Measurements from ENCODE around the gene QPRT.
A peak's percentile ranks its signal among the peaks of the same experiment; 100 is the strongest.
"Not testable (repeated sequence)": the region's sequence is repeated elsewhere in the genome, so short reads cannot be mapped to it uniquely, and the experiment has no call there.

QPRT gene

DNA sequence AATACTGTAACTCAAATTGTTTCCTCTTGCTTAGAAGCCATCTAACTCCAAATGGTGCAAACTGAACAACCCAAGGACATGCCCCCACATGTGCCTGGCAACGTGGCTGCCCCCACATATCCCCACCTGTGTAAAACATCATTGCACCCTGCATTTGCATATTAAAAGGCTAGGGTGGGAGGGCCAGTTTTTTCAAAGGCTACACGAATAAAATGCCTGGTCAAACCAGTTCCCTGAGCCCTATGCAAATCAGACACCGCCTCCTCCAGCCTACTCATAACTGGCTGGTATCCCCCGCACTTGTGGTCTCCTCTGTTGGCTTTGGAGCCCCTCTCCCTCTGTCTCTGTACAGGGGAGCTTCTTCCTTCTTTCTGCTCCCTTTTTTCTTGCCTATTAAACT is 40.1 kb downstream of the QPRT start:
- no peak for DNase-seq
- Histone ChIP-seq H3K27me3 (ENCODE audit: insufficient read depth, low read depth, severe bottlenecking) (no peaks in the 10 kb centered on the region), H3K4me3 (ENCODE audit: low read depth, low read length) (no peak overlapping the region), H3K36me3 (no peaks in the 10 kb centered on the region), H3K27ac (no peak overlapping the region), H3K9me3 (ENCODE audit: severe bottlenecking) (peaks cover 3% of the 10 kb centered on the region)
- TF ChIP-seq, protein P1, sequence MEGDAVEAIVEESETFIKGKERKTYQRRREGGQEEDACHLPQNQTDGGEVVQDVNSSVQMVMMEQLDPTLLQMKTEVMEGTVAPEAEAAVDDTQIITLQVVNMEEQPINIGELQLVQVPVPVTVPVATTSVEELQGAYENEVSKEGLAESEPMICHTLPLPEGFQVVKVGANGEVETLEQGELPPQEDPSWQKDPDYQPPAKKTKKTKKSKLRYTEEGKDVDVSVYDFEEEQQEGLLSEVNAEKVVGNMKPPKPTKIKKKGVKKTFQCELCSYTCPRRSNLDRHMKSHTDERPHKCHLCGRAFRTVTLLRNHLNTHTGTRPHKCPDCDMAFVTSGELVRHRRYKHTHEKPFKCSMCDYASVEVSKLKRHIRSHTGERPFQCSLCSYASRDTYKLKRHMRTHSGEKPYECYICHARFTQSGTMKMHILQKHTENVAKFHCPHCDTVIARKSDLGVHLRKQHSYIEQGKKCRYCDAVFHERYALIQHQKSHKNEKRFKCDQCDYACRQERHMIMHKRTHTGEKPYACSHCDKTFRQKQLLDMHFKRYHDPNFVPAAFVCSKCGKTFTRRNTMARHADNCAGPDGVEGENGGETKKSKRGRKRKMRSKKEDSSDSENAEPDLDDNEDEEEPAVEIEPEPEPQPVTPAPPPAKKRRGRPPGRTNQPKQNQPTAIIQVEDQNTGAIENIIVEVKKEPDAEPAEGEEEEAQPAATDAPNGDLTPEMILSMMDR (IDR thresholded peaks at IDR 0.05; ENCODE audit: low read depth, low read length) = no peak

DNA sequence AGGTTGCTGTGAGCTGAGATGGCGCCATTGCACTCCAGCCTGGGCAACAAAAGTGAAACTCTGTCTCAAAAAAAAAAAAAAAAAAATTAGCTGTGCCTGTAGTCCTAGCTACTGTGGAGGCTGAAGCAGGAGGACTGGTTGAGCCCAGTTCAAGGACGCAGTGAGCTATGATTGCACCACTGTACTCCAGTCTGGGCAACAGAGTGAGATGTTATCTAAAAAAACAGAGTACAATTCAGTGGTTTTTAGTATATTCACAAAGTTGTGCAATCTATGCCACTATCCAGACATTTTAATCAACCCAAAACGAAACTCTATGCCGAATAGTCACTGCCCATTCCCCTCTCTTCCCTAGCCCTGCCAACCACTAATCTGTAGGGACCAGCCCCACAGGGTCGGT is 41.7 kb downstream of the QPRT start:
- no peak for DNase-seq
- TF ChIP-seq, protein P1 (IDR thresholded peaks at IDR 0.05; ENCODE audit: low read depth, low read length) = no peak
- H3K4me3 ChIP-seq (ENCODE audit: low read depth, low read length) = no peak overlapping the region
- no peak overlapping the region for H3K27ac ChIP-seq
- peaks cover 3% of the 10 kb centered on the region for H3K9me3 ChIP-seq (ENCODE audit: severe bottlenecking)
- H3K36me3 ChIP-seq = no peaks in the 10 kb centered on the region
- no peaks in the 10 kb centered on the region for H3K27me3 ChIP-seq (ENCODE audit: insufficient read depth, low read depth, severe bottlenecking)

DNA sequence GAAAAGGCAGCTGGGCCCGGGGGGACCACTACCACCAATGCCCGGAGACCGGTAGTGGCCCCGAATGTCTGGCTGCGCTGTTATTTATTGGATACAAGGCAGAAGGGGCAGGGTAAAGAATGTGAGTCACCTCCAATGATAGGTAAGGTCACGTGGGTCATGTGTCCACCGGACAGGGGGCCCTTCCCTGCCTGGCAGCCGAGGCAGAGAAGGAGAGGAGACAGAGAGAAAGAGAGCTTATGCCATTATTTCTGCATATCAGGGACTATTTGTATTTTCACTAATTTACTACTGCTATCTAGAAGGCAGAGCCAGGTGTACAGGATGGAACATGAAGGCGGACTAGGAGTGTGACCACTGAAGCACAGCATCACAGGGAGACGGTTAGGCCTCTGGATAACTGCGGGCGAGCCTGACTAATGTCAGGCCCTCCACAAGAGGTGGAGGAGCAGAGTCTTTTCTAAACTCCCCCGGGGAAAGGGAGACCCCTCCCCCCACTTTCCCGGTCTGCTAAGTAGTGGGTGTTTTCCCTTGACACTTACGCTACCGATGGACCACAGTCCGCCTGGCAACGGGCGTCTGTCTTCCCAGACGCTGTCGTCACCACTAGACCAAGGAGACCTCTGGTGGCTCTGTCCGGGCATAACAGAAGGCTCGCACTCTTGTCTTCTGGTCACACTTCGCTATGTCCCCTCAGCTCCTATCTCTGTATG is 42.3 kb downstream of the QPRT start:
- H3K4me3 ChIP-seq (ENCODE audit: low read depth, low read length); H3K36me3 ChIP-seq; H3K27me3 ChIP-seq (ENCODE audit: insufficient read depth, low read depth, severe bottlenecking); H3K9me3 ChIP-seq (ENCODE audit: severe bottlenecking): not testable (repeated sequence)
- peak overlapping the region; percentile 8; the same call in 1 of the 2 replicates for H3K27ac ChIP-seq
- TF ChIP-seq, protein P1 (IDR thresholded peaks at IDR 0.05; ENCODE audit: low read depth, low read length) = peak; percentile 78
- peak; percentile 90 for DNase-seq

DNA sequence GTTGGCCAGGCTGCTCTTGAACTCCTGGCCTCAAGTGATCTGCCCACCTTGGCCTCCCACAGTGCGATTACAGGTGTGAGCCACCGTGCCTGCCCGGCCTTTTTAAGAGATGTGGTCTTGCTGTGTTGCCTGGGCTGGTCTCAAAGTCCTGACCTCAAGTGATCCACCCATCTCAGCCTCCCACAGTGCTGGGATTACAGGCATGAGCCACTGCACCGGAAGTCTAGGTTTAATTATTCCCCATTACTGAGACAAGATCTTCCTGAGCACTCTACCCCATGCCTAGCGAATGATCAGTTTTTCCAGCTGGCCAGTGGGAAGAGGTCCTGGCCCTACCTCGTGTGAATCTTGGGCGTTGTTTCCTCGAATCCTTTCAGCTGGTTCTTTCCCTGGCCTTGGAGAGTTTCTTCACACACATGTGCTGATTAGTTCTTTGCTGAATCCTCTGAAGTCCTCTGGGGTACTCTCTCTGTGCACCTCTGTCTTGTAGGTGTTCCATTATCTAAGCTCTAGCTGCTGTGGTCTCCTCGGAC is 47.9 kb downstream of the QPRT start:
- no peak overlapping the region for H3K4me3 ChIP-seq (ENCODE audit: low read depth, low read length)
- H3K9me3 ChIP-seq (ENCODE audit: severe bottlenecking) = no peaks in the 10 kb centered on the region
- no peak overlapping the region for H3K27ac ChIP-seq
- DNase-seq = peak; percentile 67
- H3K27me3 ChIP-seq (ENCODE audit: insufficient read depth, low read depth, severe bottlenecking) = no peaks in the 10 kb centered on the region
- TF ChIP-seq, protein P1 (IDR thresholded peaks at IDR 0.05; ENCODE audit: low read depth, low read length) = no peak
- H3K36me3 ChIP-seq = no peaks in the 10 kb centered on the region

DNA sequence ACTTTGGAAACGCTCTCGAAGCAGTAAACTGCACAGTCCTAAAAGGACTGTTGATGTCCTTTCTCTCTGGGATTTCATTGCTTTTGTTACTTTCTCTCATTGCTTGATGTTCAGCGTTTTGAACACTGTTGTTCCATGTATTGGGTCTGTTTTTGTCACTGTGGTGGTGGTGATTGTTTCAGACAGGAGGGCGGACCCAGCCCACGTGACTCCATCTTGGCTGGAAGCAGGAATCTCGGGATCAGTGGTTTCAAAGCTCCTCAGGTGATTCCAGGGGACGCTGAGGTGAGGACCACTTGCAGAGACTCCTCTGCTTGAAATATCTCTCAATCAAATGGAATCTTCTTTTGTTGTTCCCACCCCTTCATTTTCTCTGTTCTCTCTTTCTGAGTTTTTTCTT is 48.5 kb downstream of the QPRT start:
- Histone ChIP-seq H3K27ac (no peak overlapping the region), H3K27me3 (ENCODE audit: insufficient read depth, low read depth, severe bottlenecking) (no peaks in the 10 kb centered on the region), H3K4me3 (ENCODE audit: low read depth, low read length) (no peak overlapping the region), H3K36me3 (no peaks in the 10 kb centered on the region), H3K9me3 (ENCODE audit: severe bottlenecking) (no peaks in the 10 kb centered on the region)
- DNase-seq = no peak
- TF ChIP-seq, protein P1 (IDR thresholded peaks at IDR 0.05; ENCODE audit: low read depth, low read length) = no peak

Data from WERI-Rb-1 (cell line).